GM21825 (cell line): ENCODE measurements around the gene PIK3R1.

Experiments used
- ATAC-seq: cut with Tn5 transposase; IDR thresholded peaks from one replicate; pipeline ENCODE4 v1.9.1; 2021; ENCODE audit warnings: mild to moderate bottlenecking, moderate library complexity; ENCODE audit not compliant: unreplicated experiment

PIK3R1 gene

DNA sequence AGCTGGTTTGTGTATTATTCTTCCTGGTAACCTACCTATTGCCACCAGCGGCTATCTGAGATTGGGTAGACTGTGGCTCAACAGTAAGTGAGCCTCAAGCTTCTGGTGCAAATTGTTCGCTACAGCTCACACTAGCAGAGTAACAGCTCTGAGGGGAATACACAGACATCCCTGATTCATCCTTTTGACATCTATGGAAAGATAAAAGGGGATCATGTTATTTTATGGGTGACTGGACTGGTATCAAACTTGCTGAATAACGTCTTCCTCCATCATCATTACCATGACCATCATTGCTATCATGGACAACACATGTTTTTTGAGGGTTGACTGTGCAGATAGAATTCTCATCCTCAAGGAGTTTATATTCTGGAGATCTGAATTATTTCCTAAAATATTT lies 129.6 kb downstream of the PIK3R1 start:
- no peak for ATAC-seq

DNA sequence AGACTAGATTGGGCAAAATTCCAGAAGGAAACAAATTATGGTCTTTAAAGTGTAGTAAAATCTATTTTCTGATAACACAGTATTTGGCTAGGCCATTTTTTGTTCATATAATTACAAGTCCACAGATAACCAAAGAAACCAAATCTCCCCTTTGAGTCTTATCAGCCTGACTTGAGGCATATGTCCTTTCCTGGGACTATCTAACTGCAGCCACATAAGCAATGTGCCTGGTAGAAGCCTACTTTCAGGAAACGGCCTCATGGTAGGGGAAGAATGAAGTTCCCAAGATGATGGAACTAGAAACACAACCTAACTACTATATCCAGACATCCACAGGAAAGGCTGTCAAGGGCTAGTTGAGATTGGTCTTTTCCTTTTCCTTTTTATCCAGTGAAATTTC lies 130.0 kb downstream of the PIK3R1 start:
- ATAC-seq, result no peak

DNA sequence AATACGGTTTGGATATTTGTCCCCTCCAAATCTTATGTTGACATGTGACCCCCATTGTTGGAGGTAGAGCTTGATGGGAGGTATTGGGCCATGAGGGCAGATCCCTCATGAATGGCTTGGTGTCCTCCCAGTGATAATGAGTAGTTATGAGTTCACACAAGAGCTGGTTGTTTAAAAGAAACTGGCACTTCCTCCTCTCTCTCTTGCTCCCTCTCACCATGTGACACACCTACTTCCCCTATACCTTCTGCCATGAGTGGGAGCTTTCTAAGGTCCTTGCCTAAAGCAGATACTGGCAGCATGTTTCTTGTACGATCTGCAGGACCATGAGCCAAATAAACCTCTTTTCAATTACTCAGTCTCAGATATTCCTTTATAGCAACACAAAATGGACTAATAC lies 132.0 kb downstream of the PIK3R1 start:
- ATAC-seq, result no peak

DNA sequence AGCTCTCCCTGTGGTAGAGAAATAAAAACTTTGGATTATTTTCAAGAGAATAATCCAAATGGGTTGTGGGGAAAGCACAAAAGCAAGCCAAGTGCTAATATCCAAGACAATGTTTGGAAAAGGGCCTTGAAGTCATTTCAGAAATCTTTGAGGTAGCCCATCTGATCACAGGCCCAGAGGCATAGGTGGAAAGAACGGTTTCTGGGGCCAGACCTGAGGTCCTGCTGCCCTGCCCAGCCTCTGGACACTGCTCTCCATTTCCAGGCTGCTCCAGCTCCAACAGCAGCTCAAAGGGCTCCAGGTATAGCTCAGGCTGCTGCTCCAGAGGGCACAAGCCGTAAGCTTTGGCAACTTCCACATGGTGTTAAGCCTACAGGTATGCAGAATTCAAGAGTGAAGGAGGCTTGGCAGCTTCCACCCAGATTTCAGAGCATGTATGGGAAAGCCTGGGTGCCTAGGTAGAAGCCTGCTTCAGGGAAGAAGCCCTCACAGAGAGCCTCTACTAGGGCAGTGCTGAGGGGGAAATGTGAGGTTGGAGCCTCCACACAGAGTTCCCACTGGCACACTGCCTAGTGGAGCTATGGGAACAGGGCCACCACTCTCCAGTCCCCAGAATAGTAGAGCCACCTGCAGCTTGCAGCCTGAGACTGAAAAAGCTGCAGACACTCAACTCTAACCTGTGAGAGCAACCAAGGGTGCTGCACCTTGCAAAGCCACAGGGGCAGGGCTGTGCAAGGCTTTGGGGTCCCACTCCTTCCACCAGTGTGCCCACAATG lies 133.1 kb downstream of the PIK3R1 start:
- no peak for ATAC-seq

DNA sequence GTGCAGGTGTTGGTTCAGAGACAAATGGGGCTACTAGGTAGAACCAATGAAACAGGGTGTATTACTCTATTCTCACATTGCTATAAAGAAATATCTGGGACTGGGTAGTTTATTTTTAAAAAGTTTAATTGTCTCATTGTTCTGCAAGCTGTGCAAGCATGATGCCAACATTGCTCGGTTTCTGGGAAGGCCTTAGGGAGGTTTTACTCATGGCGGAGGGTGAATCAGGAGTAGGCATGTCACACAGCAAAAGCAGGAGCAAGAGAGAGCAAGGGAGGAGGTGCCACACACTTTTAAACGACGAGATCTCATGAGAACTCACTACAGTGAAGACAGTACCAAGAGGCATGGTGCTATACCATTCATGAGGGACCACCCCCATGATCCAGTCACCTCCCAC lies 134.6 kb downstream of the PIK3R1 start:
- ATAC-seq, result no peak
